IPS-18a (cell line): Measurements from ENCODE around the gene SLC25A6.
A peak's percentile ranks its signal among the peaks of the same experiment; 100 is the strongest.

Experiments
- H3K27ac ChIP-seq: one replicate; pipeline ENCODE4 v1.5.1; 2013; ENCODE audit warnings: low read length
- H3K27me3 ChIP-seq: one replicate; pipeline ENCODE4 v1.6.1; 2013; ENCODE audit warnings: mild to moderate bottlenecking, low read length; ENCODE audit not compliant: control insufficient read depth, insufficient read depth
- H3K36me3 ChIP-seq: one replicate; pipeline ENCODE4 v1.6.1; 2013; ENCODE audit warnings: low read depth, low read length; ENCODE audit not compliant: control insufficient read depth
- H3K4me1 ChIP-seq: one replicate; pipeline ENCODE4 v1.6.1; 2013; ENCODE audit warnings: low read depth, low read length; ENCODE audit not compliant: control insufficient read depth
- H3K4me3 ChIP-seq: one replicate; pipeline ENCODE4 v1.5.1; 2013; ENCODE audit warnings: low read length
- H3K9ac ChIP-seq: one replicate; pipeline ENCODE4 v1.6.1; 2013; ENCODE audit warnings: mild to moderate bottlenecking, low read length, moderate library complexity
- H3K9me3 ChIP-seq: one replicate; pipeline ENCODE4 v1.6.1; 2013; ENCODE audit warnings: low read depth, low read length; ENCODE audit not compliant: control insufficient read depth

Gene SLC25A6

GRCh38 chrX:1395646-1396216 is 3.8 kb upstream of the SLC25A6 start:
- H3K9me3 ChIP-seq, result no peaks in the 10 kb centered on the region
- H3K27ac ChIP-seq, result no peak overlapping the region
- H3K36me3 ChIP-seq, result peaks cover 25% of the 10 kb centered on the region
- H3K27me3 ChIP-seq, result no peaks in the 10 kb centered on the region
- H3K4me3 ChIP-seq, result no peak overlapping the region
- no peak overlapping the region for H3K9ac ChIP-seq
- no peaks in the 10 kb centered on the region for H3K4me1 ChIP-seq

GRCh38 chrX:1394731-1395501 is 3.0 kb upstream of the SLC25A6 start:
- no peak overlapping the region for H3K9ac ChIP-seq
- H3K9me3 ChIP-seq, result no peaks in the 10 kb centered on the region
- no peaks in the 10 kb centered on the region for H3K4me1 ChIP-seq
- H3K36me3 ChIP-seq, result peaks cover 27% of the 10 kb centered on the region
- no peaks in the 10 kb centered on the region for H3K27me3 ChIP-seq
- H3K4me3 ChIP-seq, result no peak overlapping the region
- no peak overlapping the region for H3K27ac ChIP-seq

- Histone ChIP-seq H3K9me3 (no peaks in the 10 kb centered on the region), H3K27ac (no peak overlapping the region), H3K4me1 (no peaks in the 10 kb centered on the region), H3K27me3 (no peaks in the 10 kb centered on the region), H3K36me3 (peaks cover 34% of the 10 kb centered on the region), H3K4me3 (no peak overlapping the region), H3K9ac (no peak overlapping the region)
Observed at GRCh38 chrX:1393871-1394615, 2.1 kb upstream of the SLC25A6 start.

GRCh38 chrX:1392376-1393068 is 609 bp upstream of the SLC25A6 start:
- peak overlapping the region; percentile 94 for H3K9ac ChIP-seq
- peak overlapping the region; percentile 24 for H3K27ac ChIP-seq
- H3K4me1 ChIP-seq, result no peaks in the 10 kb centered on the region
- H3K27me3 ChIP-seq, result no peaks in the 10 kb centered on the region
- no peaks in the 10 kb centered on the region for H3K9me3 ChIP-seq
- peak overlapping the region; percentile 99 for H3K4me3 ChIP-seq
- H3K36me3 ChIP-seq, result peaks cover 49% of the 10 kb centered on the region

GRCh38 chrX:1391370-1391706 is 575 bp downstream of the SLC25A6 start:
- H3K27ac ChIP-seq, result peak overlapping the region; percentile 82
- H3K4me3 ChIP-seq, result peak overlapping the region; percentile 99
- no peaks in the 10 kb centered on the region for H3K4me1 ChIP-seq
- no peaks in the 10 kb centered on the region for H3K27me3 ChIP-seq
- peaks cover 58% of the 10 kb centered on the region for H3K36me3 ChIP-seq
- H3K9me3 ChIP-seq, result no peaks in the 10 kb centered on the region
- H3K9ac ChIP-seq, result peak overlapping the region; percentile 95

- no peaks in the 10 kb centered on the region for H3K27me3 ChIP-seq
- no peaks in the 10 kb centered on the region for H3K4me1 ChIP-seq
- peak overlapping the region; percentile 99 for H3K4me3 ChIP-seq
- peak overlapping the region; percentile 82 for H3K27ac ChIP-seq
- H3K9ac ChIP-seq, result peak overlapping the region; percentile 95
- H3K9me3 ChIP-seq, result no peaks in the 10 kb centered on the region
- peaks cover 58% of the 10 kb centered on the region for H3K36me3 ChIP-seq
Observed at GRCh38 chrX:1390621-1391369, 1.1 kb downstream of the SLC25A6 start.

- Histone ChIP-seq H3K36me3 (peaks cover 64% of the 10 kb centered on the region), H3K9ac (no peak overlapping the region), H3K27me3 (no peaks in the 10 kb centered on the region), H3K4me1 (no peaks in the 10 kb centered on the region), H3K9me3 (no peaks in the 10 kb centered on the region), H3K27ac (no peak overlapping the region), H3K4me3 (peak overlapping the region; percentile 99)
Observed at GRCh38 chrX:1389993-1390285, 2.0 kb downstream of the SLC25A6 start.

- H3K27ac ChIP-seq, result no peak overlapping the region
- H3K9me3 ChIP-seq, result no peaks in the 10 kb centered on the region
- H3K9ac ChIP-seq, result no peak overlapping the region
- H3K4me1 ChIP-seq, result no peaks in the 10 kb centered on the region
- H3K36me3 ChIP-seq, result peaks cover 69% of the 10 kb centered on the region
- H3K27me3 ChIP-seq, result no peaks in the 10 kb centered on the region
- H3K4me3 ChIP-seq, result no peak overlapping the region
Observed at GRCh38 chrX:1389181-1389992, 2.5 kb downstream of the SLC25A6 start.

GRCh38 chrX:1388651-1389050 is 3.3 kb downstream of the SLC25A6 start:
- peaks cover 75% of the 10 kb centered on the region for H3K36me3 ChIP-seq

GRCh38 chrX:1387141-1387776 is 4.7 kb downstream of the SLC25A6 start:
- H3K4me1 ChIP-seq, result no peaks in the 10 kb centered on the region
- no peak overlapping the region for H3K9ac ChIP-seq
- H3K4me3 ChIP-seq, result no peak overlapping the region
- peaks cover 80% of the 10 kb centered on the region for H3K36me3 ChIP-seq
- H3K9me3 ChIP-seq, result no peaks in the 10 kb centered on the region
- no peak overlapping the region for H3K27ac ChIP-seq
- no peaks in the 10 kb centered on the region for H3K27me3 ChIP-seq

More at GRCh38 chrX:1388651-1389050, 3.3 kb downstream of the SLC25A6 start:
- no peak overlapping the region for H3K9ac ChIP-seq
- no peak overlapping the region for H3K27ac ChIP-seq
- H3K4me1 ChIP-seq, result no peaks in the 10 kb centered on the region
- H3K9me3 ChIP-seq, result no peaks in the 10 kb centered on the region
- no peaks in the 10 kb centered on the region for H3K27me3 ChIP-seq
- no peak overlapping the region for H3K4me3 ChIP-seq
